Stimulated activated CD4-positive, alpha-beta T cell treated with anti-CD3 and anti-CD28 coated beads, TNF-alpha, amount 100 ng/mL, for 4 hours (primary cell): Measurements from ENCODE around the gene NT5C2.
"Not testable (repeated sequence)": the region's sequence is repeated elsewhere in the genome, so short reads cannot be mapped to it uniquely, and the experiment has no call there.

Experiments
- DNase-seq, 3 experiments: peaks; one replicate each; pipeline ENCODE4 v3.0.0-alpha.2; 2020; ENCODE audit warnings: low read depth in 3 of 3

NT5C2 gene

DNA sequence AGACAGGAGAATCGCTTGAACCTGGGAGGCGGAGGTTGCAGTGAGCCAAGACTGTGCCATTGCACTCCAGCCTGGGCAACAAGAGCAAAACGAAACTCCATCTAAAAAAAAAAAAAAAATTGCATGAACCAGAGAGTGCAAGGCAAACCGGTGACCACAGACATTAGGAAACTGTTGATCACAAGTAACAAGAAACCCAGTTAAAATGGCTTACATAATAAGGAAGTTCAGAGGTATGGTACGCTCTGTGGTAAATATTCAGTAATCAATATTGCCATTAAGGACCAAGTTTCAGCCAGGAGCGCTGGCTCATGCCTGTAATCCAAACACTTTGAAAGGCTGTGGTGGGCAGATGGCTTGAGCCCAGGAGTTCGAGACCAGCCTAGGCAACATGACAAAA lies 9.2 kb upstream of the NT5C2 start:
- DNase-seq, result no peak

DNA sequence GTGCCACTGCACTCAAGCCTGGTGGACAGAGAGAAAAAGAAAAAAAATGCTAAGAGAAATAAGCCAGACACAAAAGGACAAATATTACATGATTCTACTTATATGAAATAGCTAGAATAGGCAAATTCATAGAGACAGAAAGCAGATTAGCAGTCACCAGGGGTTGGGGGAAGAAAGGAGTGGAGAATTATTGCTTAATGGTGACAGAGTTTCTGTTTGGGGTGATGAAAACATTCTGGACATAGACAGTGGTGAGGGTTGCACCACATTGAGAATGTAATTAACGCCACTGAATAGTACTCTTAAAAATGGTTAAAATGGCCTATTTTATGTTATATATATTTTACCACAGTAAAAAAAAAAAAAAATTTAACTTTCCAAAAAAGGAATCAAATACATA lies 6.4 kb upstream of the NT5C2 start:
- no peak for DNase-seq

DNA sequence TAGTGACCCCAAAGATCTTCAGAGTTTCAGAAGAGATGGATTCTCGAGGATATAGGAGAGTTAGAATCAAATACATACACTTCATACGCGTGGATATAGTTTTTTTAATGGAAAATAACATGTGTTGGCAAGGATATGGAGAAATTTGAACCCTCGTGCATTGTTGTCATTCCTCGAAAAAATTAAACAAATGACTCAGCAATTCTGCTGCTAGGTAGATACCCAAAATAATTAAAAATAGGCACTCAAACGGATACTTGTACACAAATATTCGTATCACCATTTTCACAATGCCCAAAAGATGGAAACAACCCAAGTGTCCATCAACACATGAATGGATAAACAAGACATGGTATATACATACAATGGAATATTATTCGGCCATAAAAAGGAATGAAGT lies 5.6 kb upstream of the NT5C2 start:
- no peak for DNase-seq

DNA sequence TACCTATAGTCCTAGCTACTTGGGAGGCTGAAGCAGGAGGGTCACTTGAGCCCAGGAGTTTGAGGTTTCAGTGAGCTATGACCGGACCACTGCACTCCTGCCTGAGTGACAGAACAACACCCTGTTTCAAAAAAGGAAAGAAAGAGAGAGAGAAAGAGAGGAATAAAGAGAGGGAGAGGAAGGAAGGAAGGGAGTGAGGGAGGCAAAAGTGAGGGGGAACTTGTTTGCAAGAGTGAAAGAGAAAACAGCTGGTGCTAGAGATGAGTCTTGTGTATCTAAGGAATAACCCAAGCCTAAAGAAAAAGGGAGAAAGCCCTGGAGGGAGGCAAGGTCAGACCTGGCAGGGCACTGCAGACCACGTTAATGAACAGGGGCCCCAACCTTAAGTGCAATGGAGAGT lies 4.8 kb upstream of the NT5C2 start:
- no peak for DNase-seq

DNA sequence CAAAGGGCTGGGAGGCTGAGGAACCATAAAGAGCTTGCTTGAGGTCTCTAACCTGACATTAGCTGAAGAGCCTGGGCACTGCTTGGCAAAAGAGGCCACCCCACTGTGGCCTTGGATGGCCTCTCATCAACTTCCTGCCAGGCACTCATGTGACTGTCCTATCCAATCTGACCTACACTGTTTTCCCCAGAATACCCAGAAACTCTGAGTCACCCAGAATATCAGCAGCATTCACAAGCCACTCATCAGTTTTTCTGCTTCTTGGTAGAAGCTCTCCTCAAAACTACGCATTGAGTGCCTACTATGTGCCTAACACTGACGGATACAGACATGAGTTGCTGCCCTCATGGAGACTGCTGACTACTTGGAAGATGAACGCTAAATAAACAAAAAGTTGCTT lies 4.1 kb upstream of the NT5C2 start:
- no peak for DNase-seq

DNA sequence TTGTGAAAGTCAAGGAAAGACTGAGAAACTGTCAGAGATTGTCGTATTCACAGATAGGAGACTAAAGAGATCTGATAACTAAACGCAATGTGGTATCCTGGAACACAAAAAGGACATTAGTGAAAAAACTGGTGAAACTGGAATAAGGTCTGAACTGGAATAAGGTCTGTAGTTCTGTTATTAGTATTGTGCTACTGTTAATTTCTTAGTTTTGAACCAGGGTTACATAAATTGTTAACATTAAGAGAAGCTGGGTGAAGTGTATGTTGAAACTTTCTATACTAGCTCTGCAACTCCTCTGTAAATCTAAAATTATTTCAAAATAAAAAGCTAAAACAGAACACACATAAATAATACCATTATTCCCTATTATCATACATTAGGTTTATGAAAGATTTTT lies 3.4 kb upstream of the NT5C2 start:
- no peak for DNase-seq

DNA sequence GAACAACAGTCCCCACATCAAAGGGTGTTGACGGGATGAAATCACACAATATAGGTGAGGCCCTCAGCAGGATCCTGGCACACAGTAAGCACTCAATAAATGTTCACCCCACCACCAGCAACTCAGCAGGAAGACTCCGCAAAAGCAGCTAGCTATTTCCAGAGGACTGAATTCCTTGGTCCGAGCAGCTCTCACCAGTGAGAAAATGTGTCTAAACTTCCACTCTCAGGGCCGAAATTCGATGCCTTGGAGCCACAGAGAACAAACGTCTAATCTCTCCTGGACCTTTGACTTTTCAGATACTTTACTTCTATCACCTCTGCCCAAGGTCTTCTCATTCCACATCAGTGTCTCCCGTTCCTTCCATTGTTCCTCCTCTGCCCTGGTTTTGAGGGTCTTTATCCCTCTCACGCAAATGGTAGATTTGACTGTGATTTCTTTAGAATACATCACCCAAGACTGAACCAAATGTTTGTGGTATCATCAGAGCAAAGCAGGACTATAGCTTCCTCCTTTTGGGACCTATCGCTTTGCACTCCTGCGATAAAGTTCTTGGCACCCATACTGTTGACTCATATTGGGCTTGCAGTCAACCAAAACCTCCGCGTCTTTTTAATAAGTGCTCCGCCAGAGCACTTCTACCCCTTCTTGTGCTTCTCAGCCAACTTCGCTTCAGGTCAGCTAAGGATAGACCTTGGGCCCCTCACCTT lies 903 bp upstream of the NT5C2 start:
- DNase-seq, result no peak

DNA sequence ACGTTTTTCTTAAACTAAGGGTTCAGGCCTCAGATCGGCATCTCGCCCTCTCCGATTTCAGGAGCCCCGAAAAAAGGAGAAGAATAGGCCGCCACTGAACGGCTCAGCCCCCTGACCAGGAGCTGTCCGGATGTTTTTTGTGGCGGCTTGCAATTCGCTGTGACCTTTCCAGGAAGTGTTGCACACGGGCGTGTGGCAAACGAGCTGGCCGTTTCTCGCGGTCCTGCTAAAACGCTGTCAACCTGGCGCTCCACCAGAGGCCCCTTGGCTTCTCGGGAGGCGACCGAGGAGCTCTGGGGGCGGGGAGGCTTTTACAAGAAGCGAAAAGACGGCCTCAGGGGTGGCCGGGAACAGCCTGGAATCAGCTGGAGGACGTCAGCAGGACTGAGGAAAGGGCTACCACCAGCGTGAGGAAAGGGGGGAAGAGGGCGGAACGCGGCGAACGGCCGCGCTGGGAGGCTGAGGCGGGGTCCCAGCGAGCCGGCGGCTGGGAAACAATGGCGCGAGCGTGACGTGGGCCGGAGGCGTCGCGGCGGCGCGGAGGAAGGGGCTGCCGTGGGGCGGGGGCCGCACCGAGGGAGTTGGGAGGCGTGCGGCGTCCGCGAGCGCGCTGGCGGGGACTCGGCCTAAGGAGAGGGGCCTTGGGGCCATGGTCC lies 493 bp downstream of the NT5C2 start:
- peak; percentile 13 to 39 (median 35) for DNase-seq

DNA sequence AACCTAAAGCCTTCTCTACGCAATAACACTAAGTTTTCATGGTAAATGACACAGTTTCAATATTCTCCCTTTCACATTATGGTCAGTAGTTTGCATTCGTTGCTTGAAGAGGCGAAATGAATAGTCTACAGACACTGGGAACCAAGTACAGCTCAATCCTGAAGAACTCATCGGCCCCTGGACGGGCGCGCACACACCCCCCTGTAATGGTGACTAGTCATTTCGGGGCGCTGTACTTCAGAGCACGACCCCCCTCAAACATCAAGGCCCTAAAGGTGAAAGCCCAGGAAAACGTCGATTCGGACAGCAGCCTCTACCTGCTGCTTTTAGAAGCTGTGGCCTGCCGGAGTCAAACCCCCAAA lies 1.0 kb downstream of the NT5C2 start:
- no peak for DNase-seq

DNA sequence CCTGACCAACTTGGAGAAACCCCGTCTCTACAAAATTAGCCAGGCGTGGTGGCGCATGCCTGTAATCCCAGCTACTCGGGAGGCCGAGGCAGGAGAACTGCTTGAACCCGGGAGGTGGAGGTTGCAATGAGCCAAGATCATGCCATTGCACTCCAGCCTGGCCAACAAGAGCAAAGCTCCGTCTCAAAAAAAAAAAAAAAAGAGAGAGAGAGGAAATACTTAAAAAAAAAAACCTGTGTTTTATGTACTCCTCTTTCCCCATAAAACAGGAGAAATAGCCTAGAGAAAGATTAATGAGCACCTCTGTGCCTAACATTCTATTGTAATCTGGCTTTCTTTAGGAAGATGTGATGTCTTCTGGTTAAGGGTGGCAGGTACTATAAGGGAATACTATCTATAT lies 1.9 kb downstream of the NT5C2 start:
- not testable (repeated sequence) for DNase-seq

DNA sequence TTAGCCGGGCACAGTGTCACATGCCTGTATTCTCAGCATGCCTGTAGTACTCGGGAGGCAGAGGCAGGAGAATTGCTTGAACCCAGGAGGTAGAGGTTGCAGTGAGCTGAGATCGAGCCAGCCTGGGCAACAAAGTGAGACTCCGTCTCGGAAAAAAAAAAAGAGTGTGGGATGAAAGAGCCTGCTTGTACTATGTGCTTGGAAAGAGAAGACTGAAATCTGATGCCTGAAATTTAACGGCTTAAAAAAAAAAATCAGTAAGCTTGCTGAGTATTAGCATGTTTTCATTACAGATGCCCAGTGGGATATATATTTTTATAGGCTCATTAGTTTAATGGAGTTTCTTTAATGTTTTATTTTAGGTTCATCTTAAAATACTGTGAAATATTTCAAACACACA lies 4.2 kb downstream of the NT5C2 start:
- DNase-seq, result no peak

DNA sequence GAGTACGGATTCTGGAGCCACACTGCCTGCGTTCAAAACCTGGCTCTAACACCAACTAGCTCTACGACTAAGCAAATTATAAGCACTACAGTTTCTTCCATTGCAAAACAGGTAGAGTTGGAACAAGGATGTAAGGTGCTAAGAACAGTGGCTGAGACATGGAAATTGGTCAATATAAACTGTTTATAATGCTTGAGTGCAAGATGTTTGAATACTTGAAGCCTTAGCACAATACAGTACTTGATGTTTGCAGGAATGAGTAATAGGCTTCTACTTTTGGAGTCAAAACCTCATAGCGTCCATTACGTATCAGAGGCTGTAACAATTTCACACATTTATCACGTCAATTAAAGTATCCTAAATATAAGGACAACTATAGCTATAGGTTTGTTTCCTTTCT lies 6.9 kb downstream of the NT5C2 start:
- no peak for DNase-seq

DNA sequence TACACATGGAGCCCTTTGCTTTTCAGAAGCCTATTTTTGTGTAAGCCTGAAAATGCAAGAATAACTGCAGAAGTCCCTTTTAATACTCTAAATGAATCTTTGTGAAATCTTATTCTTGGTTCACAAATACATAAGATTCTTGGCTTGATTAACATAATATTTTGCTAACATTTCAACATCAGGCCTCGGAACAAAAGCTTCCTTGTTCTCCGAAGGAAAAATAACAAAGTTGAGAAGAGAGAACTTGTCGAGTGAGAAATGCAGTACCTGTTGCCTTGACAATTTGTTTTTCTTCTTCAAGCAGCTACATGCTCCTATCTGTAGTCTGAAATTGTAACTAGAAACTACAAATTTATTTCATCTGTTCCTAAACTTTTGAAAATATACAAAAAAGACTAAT lies 8.5 kb downstream of the NT5C2 start:
- DNase-seq, result no peak

DNA sequence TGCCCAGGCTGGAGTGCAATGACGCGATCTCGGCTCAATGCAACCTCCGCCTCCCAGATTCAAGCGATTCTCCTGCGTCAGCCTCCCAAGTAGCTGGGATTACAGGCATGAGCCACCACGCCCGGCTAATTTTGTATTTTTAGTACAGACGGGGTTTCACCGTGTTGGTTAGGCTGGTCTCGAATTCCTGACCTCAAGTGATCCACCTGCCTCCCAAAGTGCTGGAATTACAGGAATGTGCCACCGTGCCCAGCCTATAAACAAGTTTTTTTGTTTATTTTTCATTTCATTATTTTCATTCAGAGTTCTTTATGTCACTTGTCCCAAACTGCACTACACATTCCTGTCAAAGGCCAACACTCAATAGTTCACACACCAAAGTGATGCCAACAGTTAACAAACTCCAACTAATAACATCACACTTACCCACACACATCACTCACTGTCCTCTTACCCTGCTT lies 9.1 kb downstream of the NT5C2 start:
- DNase-seq, result not testable (repeated sequence)

DNA sequence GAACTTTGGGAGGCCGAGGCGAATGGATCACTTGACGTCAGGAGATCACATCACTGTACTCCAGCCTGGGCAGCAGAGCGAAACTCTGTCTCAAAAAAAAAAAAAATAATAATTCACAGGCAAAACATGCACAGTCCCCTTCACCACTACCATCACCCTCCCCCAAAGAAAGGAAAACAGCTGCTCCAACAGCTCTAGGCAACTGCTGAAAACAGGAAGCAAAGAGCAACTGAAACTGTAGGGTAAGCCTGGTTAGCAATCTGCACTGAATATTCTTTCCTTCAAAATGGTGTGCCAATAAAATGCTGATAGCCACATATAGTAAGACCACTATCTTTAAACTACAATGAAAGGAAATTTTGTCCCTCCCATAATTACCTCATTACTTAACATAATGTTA lies 11.8 kb downstream of the NT5C2 start:
- DNase-seq, result no peak

DNA sequence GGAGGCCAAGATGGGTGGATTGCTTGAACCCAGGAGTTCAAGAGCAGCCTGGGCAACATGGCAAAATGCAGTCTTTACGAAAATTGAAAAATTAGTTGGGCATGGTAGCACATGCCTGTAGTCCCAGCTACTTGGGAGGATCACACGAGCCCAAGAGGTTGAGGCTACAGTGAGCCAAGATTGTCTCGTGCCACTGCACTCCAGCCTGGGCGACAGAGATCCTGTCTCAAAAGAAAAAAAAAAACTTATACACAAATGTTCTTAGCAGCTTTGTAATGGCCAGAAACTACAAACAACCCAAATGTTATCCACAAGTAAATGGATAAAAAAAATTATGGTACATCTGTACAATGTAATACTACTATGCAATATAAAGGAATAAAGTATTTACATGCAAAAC lies 12.6 kb downstream of the NT5C2 start:
- no peak for DNase-seq

DNA sequence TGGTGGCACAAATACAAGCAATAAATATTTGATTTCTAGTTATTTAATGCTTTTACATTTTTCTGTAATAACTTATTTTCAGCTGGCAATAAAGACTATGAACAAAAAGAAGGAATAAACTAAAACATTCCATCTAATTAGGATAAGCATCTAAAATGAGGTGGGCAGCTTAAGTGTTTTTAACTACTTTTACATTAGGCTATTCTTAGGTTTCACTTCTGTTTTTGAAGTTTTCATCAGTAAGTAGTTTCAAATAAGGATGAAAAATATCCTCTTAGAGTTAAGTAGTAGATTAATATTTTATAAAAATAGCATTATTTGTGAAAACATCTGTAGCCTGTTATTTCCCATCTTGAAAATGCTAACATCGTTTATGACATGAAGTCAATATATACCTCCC lies 15.9 kb downstream of the NT5C2 start:
- no peak for DNase-seq

DNA sequence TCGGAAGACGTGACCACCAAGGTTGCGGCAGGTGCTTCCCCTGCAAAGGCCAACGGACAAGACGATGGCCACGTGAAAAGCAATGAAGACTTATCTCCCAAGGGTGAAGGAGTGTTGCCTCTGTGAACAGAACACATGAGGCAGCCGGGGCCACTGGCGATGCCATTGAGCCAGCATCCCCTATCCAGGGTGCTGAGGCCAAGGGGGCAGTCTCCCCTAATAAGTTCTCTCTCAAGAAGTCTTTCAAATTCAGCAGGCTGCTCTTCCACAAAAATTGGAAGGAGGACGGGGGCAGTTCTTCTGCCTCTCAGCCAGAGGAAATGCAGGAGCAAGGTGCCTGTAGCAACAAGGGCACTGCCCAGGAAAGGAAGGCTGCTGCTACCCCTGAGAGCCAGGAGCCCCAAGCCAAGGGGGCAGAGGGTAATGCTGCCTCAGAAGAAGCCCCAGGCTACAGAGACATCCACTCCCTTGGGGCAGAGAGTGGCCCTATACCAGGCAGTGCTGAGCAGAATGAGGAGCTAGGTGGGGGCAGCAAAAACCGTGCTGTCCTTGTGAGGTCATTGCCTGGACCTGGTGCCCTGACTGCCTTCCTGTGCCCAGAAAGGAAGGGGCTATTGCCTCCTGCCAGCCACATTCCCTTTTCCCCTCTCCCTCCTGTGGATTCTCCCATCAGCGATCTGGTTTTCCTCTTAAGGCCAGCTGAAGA lies 17.3 kb downstream of the NT5C2 start:
- DNase-seq, result no peak

DNA sequence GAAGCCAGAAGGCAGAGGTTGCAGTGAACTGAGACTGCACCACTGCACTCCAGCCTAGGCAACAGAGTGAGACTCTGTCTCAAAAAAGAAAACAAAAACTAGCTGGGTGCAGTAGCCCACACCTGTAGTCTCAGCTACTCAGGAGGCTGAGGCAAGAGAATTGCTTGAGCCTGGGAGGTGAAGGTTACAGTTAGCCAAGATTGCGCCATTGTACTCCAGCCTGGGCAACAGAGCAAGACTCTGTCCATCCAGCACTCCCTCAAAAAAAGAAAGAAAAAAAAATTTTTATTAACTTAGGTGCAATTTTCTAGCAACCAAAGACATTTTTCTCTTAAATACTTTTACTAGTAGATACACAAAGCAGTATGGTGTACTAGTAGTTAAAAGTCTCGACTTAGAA lies 18.7 kb downstream of the NT5C2 start:
- DNase-seq, result not testable (repeated sequence)

DNA sequence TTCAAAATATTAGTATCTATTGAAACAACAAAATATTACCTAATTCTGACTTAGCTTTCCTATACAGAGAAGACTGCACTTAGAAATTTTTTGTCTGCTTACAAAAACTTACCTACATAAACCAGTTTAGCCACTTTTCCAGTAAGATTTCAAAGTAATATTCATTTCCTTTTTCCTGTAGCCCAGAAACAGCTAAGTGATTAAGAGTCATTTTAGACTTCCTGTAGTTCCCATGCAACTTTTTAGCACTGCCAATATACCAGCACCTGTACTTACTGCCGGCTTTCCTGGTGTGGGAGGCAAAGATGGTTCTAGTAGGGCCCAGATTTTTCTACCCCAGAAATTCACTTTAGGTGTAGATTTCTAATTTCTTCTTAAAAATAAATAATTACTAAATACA lies 21.8 kb downstream of the NT5C2 start:
- DNase-seq, result no peak

DNA sequence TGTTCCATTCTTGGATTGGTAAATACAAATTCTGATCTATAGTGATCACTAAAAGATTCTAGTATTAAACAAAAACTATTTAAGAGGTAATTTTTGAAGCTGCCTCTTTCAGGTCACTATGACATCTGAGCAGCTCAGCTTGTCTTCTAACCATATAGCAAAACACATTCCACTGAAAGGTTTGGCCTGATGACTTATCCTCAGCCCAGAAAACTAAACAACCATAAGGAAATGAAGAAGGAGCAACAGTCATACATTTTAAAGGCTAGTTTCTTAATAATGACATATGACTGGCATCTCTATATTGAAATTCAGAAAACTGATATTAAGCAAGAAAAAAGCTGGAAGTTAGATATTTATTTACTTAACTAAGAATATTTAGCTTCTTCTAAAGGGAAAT lies 24.6 kb downstream of the NT5C2 start:
- no peak for DNase-seq

DNA sequence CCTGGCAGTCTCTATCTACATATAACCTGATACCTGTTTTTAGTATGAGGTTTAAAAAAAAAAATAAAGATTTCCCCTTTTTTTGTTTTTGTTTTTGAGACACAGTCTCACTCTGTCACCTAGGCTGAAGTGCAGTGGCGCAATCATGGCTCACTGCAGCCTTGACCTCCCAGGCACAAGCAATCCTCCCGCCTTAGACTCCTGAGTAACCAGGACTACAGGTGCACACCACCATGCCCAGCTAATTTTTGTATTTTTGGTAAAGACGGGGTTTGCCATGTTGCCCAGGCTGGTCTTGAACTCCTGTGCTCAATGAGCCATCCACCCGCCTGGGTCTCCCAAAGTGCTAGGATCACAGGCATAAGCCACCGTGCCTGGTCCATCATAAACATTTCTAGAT lies 25.5 kb downstream of the NT5C2 start:
- DNase-seq, result not testable (repeated sequence)

DNA sequence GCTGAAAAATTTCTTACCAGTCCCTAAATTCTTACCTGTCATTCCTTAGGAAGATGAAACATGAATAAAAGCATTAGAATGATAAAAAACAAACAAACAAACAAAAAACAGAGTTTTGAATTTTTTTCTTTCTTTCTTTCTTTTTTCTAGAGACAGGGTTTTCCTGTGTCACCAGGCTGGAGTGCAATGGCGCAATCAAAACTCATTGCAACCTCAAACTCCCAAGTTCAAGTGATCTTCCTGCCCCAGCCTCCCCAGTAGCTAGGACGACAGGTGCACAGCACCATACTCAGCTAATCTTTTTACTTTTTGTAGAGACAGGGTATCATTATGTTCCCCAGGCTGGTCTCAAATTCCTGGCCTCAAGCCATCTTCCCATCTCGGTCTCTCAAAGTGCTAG lies 26.5 kb downstream of the NT5C2 start:
- no peak for DNase-seq
